HCT116 (cell line): ENCODE data around the gene ZNF554.

Source experiments
- CTCF ChIP-seq, 3 experiments: fragments of 200-600 bp in 1 of 3; sonication (generic) in 1 of 3; IDR thresholded peaks in 2 of 3; conservative IDR thresholded peaks in 1 of 3; 2 replicates each; pipeline ENCODE4 v1.5.1; 2012 to 2017; ENCODE audit warnings: low read depth in 2 of 3, low read length in 2 of 3, antibody characterized with exemption in 1 of 3, borderline replicate concordance in 1 of 3, control low read depth in 1 of 3, mild to moderate bottlenecking in 1 of 3, mixed read lengths in 1 of 3, mixed run types in 1 of 3, moderate library complexity in 1 of 3; ENCODE audit not compliant: insufficient read depth in 1 of 3
- EZH2 ChIP-seq: fragments of 200-600 bp; sonication (generic); IDR thresholded peaks from 2 replicates; pipeline ENCODE4 v1.6.1; 2017; ENCODE audit warnings: antibody characterized with exemption, mixed run types
- MAX ChIP-seq: IDR thresholded peaks from 2 replicates; pipeline ENCODE4 v1.6.1; 2012
- POLR2A ChIP-seq: IDR thresholded peaks from 2 replicates; pipeline ENCODE4 v1.7.0; 2011; ENCODE audit warnings: borderline replicate concordance; ENCODE audit not compliant: insufficient read depth, insufficient read length; ENCODE audit errors: extremely low read depth
- POLR2AphosphoS5 ChIP-seq: IDR thresholded peaks from 2 replicates; pipeline ENCODE4 v1.6.1; 2011; ENCODE audit warnings: mild to moderate bottlenecking, low read depth, low read length, moderate library complexity
- RAD21 ChIP-seq: IDR thresholded peaks from 2 replicates; pipeline ENCODE4 v1.6.1; 2012; ENCODE audit warnings: low read depth, mild to moderate bottlenecking
- SRF ChIP-seq: IDR thresholded peaks from 2 replicates; pipeline ENCODE4 v1.6.1; 2012; ENCODE audit warnings: low read depth

GRCh38 chr19:2815191-2815614, 4.5 kb upstream of the ZNF554 start:
- TF ChIP-seq CTCF (IDR thresholded peaks at IDR 0.05 in 2 of 3, conservative IDR thresholded peaks at IDR 0.05 in 1 of 3; ENCODE audit: borderline replicate concordance in 1 of 3, insufficient read depth in 1 of 3, low read depth in 2 of 3, low read length in 2 of 3) (no peak), POLR2A (no peak), RAD21 (no peak), SRF (no peak), POLR2AphosphoS5 (no peak), EZH2 (no peak), MAX (no peak)
